ENCODE results near the gene PEX11G. TPM values are rescaled to one million over a fixed set of nuclear protein-coding genes. Genes with fewer than 3 reads are reported as not detected.

PEX11G gene
- total RNA-seq, 1 donor from 2014 or later: 5.5 TPM

DNA sequence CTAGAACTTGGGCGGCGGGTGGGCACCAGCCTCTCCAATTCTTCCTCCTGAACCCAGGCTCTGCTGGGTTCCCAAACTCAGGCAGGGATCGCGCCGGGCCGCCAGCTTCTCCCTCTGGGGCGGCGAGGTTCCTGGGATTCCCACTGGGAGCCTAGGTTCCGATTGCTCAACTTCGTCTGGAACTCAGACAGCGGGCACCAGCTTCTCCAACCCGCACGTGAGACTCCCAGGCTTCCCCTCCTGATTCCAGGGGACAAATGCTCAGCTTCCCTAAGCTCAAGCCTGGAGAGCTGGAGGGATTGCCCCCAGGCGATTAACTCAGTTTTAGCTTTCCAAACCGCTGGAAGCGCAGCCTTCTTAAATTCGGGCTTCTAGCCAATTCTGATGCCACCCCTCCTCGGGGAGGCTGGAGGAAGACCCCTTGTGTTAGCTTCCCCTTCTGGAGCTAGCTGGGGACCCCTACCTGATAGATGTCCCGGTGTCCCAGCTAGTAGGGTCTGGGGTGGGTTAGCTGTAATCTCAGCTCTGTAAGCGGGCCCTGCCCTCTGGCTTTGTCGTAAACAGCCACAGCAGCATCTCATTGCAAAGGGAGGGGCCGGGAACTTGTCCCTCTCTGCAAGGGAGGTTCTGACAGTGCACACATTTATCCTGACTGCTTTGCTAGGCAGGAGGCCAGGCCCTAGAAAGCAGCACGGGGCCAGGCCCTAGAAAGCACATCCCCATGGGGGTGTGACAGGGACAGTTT is 34.3 kb upstream of the PEX11G start:
- peak overlapping the region; percentile 41 for H3K27ac Mint-ChIP-seq
- H3K4me1 Mint-ChIP-seq (ENCODE audit: low read depth): peaks cover 8% of the 10 kb centered on the region

GRCh38 chr19:7522072-7522922 is 33.5 kb upstream of the PEX11G start, which contains the start of gene MCOLN1:
Gene MCOLN1, plus strand, starts transcription at chr19:7522624. Its CDS starts 127 bp downstream, at chr19:7522751.
- Mint-ChIP-seq H3K36me3 (ENCODE audit: insufficient read depth) (peaks cover 11% of the 10 kb centered on the region), H3K9me3 (ENCODE audit: low read depth) (no peaks in the 10 kb centered on the region), H3K4me1 (ENCODE audit: low read depth) (peaks cover 12% of the 10 kb centered on the region), H3K27me3 (no peaks in the 10 kb centered on the region), H3K4me3 (ENCODE audit: low read depth) (peak within 1 kb of the TSS; percentile 76), H3K27ac (peak within 1 kb of the TSS; percentile 41)
- DNase-seq (ENCODE audit: low spot score, unreplicated experiment): peak; percentile 100
- no peak for TF ChIP-seq CTCF (IDR thresholded peaks at IDR 0.05; ENCODE audit: unreplicated experiment)

More for the DNA sequence above, 34.3 kb upstream of the PEX11G start:
- no peak for TF ChIP-seq CTCF (IDR thresholded peaks at IDR 0.05; ENCODE audit: unreplicated experiment)
- Mint-ChIP-seq H3K9me3 (ENCODE audit: low read depth) (no peaks in the 10 kb centered on the region), H3K36me3 (ENCODE audit: insufficient read depth) (peaks cover 10% of the 10 kb centered on the region), H3K4me3 (ENCODE audit: low read depth) (peak overlapping the region; percentile 76), H3K27me3 (no peaks in the 10 kb centered on the region)
- DNase-seq (ENCODE audit: low spot score, unreplicated experiment): no peak

DNA sequence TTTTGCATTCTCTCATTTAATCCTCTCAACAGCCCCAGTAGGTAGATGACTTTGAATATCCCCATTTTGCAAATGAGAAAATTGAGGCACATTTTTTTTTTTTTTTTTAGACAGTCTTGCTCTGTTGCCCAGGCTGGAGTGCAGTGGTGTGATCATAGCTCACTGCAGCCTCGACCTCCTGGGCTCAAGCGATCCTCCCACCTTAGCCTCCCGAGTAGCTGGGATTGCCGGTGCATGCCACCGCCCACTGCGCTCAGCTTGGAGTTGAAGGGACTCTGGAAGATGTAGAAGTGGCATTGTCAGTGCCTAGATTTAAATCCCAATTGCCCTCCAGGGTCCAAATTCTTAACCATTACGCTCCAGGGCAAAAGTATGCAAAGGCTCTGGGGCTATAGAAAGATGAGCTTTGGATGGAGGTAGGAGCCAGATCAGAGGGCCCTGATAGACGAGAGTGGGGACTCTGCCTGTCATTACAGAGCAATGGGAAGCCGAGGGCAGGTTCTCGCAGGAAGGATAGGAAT is 32.8 kb upstream of the PEX11G start:
- peak overlapping the region; percentile 19 for H3K27ac Mint-ChIP-seq
- H3K36me3 Mint-ChIP-seq (ENCODE audit: insufficient read depth): peaks cover 11% of the 10 kb centered on the region
- H3K27me3 Mint-ChIP-seq: no peaks in the 10 kb centered on the region
- no peak for TF ChIP-seq CTCF (IDR thresholded peaks at IDR 0.05; ENCODE audit: unreplicated experiment)
- no peak for DNase-seq (ENCODE audit: low spot score, unreplicated experiment)
- peaks cover 18% of the 10 kb centered on the region for H3K4me1 Mint-ChIP-seq (ENCODE audit: low read depth)
- peak overlapping the region; percentile 75 for H3K4me3 Mint-ChIP-seq (ENCODE audit: low read depth)
- H3K9me3 Mint-ChIP-seq (ENCODE audit: low read depth): no peaks in the 10 kb centered on the region

DNA sequence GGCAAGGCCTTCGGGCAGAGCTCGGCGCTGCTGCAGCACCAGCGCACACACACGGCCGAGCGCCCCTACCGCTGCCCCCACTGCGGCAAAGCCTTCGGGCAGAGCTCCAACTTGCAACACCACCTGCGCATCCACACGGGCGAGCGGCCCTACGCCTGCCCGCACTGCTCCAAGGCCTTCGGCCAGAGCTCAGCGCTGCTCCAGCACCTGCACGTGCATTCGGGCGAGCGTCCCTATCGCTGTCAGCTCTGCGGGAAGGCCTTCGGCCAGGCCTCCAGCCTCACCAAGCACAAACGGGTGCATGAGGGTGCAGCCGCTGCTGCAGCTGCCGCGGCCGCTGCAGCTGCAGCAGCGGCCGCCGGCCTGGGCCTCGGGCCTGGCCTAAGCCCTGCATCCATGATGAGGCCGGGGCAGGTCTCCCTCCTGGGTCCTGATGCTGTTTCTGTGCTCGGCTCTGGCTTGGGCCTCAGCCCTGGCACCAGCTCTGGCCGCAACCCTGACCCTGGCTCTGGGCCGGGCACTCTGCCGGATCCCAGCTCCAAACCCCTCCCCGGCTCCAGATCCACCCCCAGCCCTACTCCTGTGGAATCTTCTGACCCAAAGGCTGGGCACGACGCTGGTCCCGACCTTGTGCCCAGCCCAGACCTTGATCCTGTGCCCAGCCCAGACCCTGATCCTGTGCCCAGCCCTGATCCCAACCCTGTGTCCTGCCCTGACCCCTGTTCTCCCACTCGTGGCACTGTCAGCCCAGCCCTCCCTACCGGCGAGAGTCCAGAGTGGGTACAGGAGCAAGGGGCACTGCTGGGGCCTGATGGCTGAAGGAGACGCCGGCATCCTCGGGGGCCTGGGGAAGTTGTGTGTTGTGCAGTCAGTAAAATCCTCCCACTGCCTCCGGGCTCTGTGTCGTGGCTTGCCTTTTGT is 31.6 kb upstream of the PEX11G start:
- no peak overlapping the region for H3K27ac Mint-ChIP-seq
- H3K36me3 Mint-ChIP-seq (ENCODE audit: insufficient read depth): peaks cover 11% of the 10 kb centered on the region
- H3K4me1 Mint-ChIP-seq (ENCODE audit: low read depth): peaks cover 22% of the 10 kb centered on the region
- no peaks in the 10 kb centered on the region for H3K9me3 Mint-ChIP-seq (ENCODE audit: low read depth)
- no peak for DNase-seq (ENCODE audit: low spot score, unreplicated experiment)
- no peak for TF ChIP-seq CTCF (IDR thresholded peaks at IDR 0.05; ENCODE audit: unreplicated experiment)
- H3K27me3 Mint-ChIP-seq: no peaks in the 10 kb centered on the region
- H3K4me3 Mint-ChIP-seq (ENCODE audit: low read depth): no peak overlapping the region

All from progenitor cell of endocrine pancreas (in vitro differentiated cells).